Measurements from ENCODE around the gene TEF. TPM values are rescaled to one million over a fixed set of nuclear protein-coding genes. Genes with fewer than 3 reads are reported as not detected.

Gene TEF
- total and polyA plus RNA-seq, 9 of the 15 experiments (the other 6 are each of a cell fraction or from before 2014, with no cell fraction given): 0.04 to 3.1 (median 1.2) TPM

DNA sequence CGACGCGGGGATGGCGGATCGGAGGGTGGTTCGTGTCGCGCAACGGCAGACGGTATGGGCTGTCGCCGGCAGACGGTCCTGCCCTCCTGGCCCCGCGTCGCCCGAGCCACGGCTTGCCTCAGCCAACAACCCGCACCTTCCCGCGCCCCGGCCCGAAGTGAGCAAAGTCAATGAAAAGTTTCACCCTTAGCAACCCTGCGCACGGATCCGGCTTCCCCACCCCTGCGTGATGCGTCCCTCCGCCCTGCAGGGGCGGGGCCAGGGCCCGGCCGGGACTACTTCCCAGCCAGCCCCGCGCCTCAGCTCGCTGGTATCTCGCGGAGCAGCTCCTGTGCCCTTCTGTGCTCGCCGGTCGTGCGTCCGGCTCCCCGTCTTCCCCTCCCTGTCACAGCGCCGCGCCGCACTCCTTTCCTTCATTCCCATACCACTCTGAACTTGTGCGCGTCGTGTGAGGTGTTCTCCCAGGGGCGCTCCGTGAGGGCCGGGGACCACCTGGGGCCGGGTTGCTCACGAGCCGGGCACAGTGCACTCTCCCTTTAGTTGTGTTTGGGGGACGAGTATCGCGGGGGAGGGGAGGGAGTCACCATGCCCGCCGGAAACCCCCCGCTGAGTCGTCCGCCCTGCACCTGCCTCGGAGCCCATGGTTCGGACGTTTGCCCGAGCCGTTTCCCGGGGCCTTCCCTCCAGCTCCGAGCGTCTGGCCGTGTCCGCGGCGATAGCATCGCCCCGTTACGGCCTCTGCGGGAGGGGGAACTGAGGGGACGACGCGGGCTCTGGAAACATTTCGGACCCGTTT lies 65.1 kb downstream of the TEF start, which contains the start of gene TOB2:
Gene TOB2, minus strand, starts transcription at position 163 of the 796 bp plus-strand sequence. CDS start 9,456 bp downstream, outside the sequence.
- POLR2A ChIA-PET: interaction anchor here (0.5 to 3.0 kb wide), 16 partner anchors 9 to 1982 kb away, joined by 3 to 36 read pairs (median 4); partner anchors contain the start of genes ACO2, PHF5A and TEF
- Histone ChIP-seq H2AFZ (ENCODE audit: low read depth, low read length) (peak within 1 kb of the TSS; percentile 84), H3K36me3 (ENCODE audit: control insufficient read depth, insufficient read depth, low read length) (peaks cover 15% of the 10 kb centered on the region), H3K4me2 (ENCODE audit: insufficient read depth, low read length) (peak within 1 kb of the TSS; percentile 94), H3K27me3 (ENCODE audit: control insufficient read depth in 2 of 2, insufficient read depth in 2 of 2, low read length in 2 of 2) (no peaks in the 10 kb centered on the region), H3K9ac (ENCODE audit: insufficient read depth in 1 of 2, low read depth in 2 of 2, low read length in 2 of 2) (peak within 1 kb of the TSS; percentile 89 to 96), H3K4me3 (peak within 1 kb of the TSS; percentile 92), H3K79me2 (ENCODE audit: control insufficient read depth, insufficient read depth, low read length) (peaks cover 60% of the 10 kb centered on the region), H3K9me1 (ENCODE audit: control insufficient read depth, insufficient read depth, low read length) (no peaks in the 10 kb centered on the region), H3K9me3 (replicated peaks; ENCODE audit: control insufficient read depth, insufficient read depth, low read depth, low read length) (no peaks in the 10 kb centered on the region), H4K20me1 (replicated peaks; ENCODE audit: control insufficient read depth, insufficient read depth, low read length) (peaks cover 6% of the 10 kb centered on the region), H3K27ac (ENCODE audit: extremely low read depth, low read depth, low read length) (peak within 1 kb of the TSS; percentile 94), H3K4me1 (replicated peaks in 1 of 2; ENCODE audit: control insufficient read depth in 2 of 2, insufficient read depth in 2 of 2, low read length in 2 of 2) (peaks cover 6 to 26% of the 10 kb centered on the region in 2 experiments; a peak in 4 of 5 replicates)
- in situ Hi-C loops (cut with MboI) (no loop called here), intact Hi-C loops (cut with micrococcal nuclease) (no loop called here)
- DNase-seq (ENCODE audit: extremely low read depth in 1 of 4, low spot score in 3 of 4) (peak; percentile 74 to 94 (median 84)), ATAC-seq (peak; percentile 63), FAIRE-seq (no peak)
- TSS peak; percentile 82 for BruUV-seq (replicated peaks)
- CTCF ChIA-PET (ENCODE audit: low intra/inter-chr PET ratio): no interaction called here
- WGBS (ENCODE audit: insufficient coverage, low coverage, missing lambda C conversion rate): 0% methylated on average over 20 of the region's 85 CpGs
- no peak for TF ChIP-seq PHB2 (IDR thresholded peaks at IDR 0.05; ENCODE audit: low read depth)
- TF ChIP-seq ZNF274 (IDR thresholded peaks at IDR 0.05; ENCODE audit: borderline replicate concordance, low read depth, low read length): no peak; the same call in 1 of the 2 replicates
- no peak for TF ChIP-seq DMBX1 (CRISPR knock-in tag; IDR thresholded peaks at IDR 0.05; ENCODE audit: borderline replicate concordance)
- peak; percentile 96 for TF ChIP-seq POLR2G (IDR thresholded peaks at IDR 0.05; ENCODE audit: low read depth, low read length)
- TF ChIP-seq, protein P1, sequence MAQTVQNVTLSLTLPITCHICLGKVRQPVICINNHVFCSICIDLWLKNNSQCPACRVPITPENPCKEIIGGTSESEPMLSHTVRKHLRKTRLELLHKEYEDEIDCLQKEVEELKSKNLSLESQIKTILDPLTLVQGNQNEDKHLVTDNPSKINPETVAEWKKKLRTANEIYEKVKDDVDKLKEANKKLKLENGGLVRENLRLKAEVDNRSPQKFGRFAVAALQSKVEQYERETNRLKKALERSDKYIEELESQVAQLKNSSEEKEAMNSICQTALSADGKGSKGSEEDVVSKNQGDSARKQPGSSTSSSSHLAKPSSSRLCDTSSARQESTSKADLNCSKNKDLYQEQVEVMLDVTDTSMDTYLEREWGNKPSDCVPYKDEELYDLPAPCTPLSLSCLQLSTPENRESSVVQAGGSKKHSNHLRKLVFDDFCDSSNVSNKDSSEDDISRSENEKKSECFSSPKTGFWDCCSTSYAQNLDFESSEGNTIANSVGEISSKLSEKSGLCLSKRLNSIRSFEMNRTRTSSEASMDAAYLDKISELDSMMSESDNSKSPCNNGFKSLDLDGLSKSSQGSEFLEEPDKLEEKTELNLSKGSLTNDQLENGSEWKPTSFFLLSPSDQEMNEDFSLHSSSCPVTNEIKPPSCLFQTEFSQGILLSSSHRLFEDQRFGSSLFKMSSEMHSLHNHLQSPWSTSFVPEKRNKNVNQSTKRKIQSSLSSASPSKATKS (CRISPR knock-in tag; IDR thresholded peaks at IDR 0.05): no peak
- TF ChIP-seq, protein P2, sequence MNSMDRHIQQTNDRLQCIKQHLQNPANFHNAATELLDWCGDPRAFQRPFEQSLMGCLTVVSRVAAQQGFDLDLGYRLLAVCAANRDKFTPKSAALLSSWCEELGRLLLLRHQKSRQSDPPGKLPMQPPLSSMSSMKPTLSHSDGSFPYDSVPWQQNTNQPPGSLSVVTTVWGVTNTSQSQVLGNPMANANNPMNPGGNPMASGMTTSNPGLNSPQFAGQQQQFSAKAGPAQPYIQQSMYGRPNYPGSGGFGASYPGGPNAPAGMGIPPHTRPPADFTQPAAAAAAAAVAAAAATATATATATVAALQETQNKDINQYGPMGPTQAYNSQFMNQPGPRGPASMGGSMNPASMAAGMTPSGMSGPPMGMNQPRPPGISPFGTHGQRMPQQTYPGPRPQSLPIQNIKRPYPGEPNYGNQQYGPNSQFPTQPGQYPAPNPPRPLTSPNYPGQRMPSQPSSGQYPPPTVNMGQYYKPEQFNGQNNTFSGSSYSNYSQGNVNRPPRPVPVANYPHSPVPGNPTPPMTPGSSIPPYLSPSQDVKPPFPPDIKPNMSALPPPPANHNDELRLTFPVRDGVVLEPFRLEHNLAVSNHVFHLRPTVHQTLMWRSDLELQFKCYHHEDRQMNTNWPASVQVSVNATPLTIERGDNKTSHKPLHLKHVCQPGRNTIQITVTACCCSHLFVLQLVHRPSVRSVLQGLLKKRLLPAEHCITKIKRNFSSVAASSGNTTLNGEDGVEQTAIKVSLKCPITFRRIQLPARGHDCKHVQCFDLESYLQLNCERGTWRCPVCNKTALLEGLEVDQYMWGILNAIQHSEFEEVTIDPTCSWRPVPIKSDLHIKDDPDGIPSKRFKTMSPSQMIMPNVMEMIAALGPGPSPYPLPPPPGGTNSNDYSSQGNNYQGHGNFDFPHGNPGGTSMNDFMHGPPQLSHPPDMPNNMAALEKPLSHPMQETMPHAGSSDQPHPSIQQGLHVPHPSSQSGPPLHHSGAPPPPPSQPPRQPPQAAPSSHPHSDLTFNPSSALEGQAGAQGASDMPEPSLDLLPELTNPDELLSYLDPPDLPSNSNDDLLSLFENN (IDR thresholded peaks at IDR 0.05; ENCODE audit: low read depth in 2 of 2, low read length in 2 of 2): peak in 1 of 2 experiments; percentile 57; a peak in 2 of 4 replicates
- TF ChIP-seq, protein P3, sequence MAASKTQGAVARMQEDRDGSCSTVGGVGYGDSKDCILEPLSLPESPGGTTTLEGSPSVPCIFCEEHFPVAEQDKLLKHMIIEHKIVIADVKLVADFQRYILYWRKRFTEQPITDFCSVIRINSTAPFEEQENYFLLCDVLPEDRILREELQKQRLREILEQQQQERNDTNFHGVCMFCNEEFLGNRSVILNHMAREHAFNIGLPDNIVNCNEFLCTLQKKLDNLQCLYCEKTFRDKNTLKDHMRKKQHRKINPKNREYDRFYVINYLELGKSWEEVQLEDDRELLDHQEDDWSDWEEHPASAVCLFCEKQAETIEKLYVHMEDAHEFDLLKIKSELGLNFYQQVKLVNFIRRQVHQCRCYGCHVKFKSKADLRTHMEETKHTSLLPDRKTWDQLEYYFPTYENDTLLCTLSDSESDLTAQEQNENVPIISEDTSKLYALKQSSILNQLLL (CRISPR knock-in tag; IDR thresholded peaks at IDR 0.05; ENCODE audit: borderline replicate concordance): no peak
- peak; percentile 93 for TF ChIP-seq POLR2AphosphoS5 (IDR thresholded peaks at IDR 0.05; ENCODE audit: control insufficient read depth, insufficient read depth, low read depth, low read length)
- peak; percentile 58; the same call in 1 of the 2 replicates for TF ChIP-seq SMAD4 (CRISPR knock-in tag; conservative IDR thresholded peaks at IDR 0.05)
- TF ChIP-seq CHCHD3 (CRISPR knock-in tag; IDR thresholded peaks at IDR 0.05): peak; percentile 60; the same call in 1 of the 2 replicates
- peak; percentile 58; the same call in 1 of the 2 replicates for TF ChIP-seq ZNF24 (IDR thresholded peaks at IDR 0.05)
- TF ChIP-seq, protein P4, sequence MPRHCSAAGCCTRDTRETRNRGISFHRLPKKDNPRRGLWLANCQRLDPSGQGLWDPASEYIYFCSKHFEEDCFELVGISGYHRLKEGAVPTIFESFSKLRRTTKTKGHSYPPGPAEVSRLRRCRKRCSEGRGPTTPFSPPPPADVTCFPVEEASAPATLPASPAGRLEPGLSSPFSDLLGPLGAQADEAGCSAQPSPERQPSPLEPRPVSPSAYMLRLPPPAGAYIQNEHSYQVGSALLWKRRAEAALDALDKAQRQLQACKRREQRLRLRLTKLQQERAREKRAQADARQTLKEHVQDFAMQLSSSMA (CRISPR knock-in tag; IDR thresholded peaks at IDR 0.05): no peak; the same call in 1 of the 2 replicates
